Mesothelial cell of epicardium (in vitro differentiated cells): ENCODE measurements around the gene NOX3. TPM values are rescaled to one million over a fixed set of nuclear protein-coding genes. Genes with fewer than 3 reads are reported as not detected.
"Not testable (repeated sequence)": the region's sequence is repeated elsewhere in the genome, so short reads cannot be mapped to it uniquely, and the experiment has no call there.

Experiments
- DNase-seq, 2 experiments: peaks; one replicate each; pipeline ENCODE4 v3.0.0; 2021; ENCODE audit warnings: low spot score in 2 of 2; ENCODE audit not compliant: unreplicated experiment in 2 of 2
- H3K27ac Mint-ChIP-seq: 2 replicates; pipeline ENCODE4 v1.8.0; 2021; ENCODE audit warnings: mixed read lengths
- H3K27me3 Mint-ChIP-seq: 2 replicates; pipeline ENCODE4 v1.8.0; 2021; ENCODE audit warnings: low read depth, mixed read lengths
- H3K36me3 Mint-ChIP-seq: 2 replicates; pipeline ENCODE4 v1.8.0; 2021; ENCODE audit warnings: mixed read lengths
- H3K4me1 Mint-ChIP-seq: 2 replicates; pipeline ENCODE4 v1.8.0; 2021; ENCODE audit warnings: mixed read lengths
- H3K4me3 Mint-ChIP-seq: 2 replicates; pipeline ENCODE4 v1.8.0; 2021; ENCODE audit warnings: mild to moderate bottlenecking, moderate library complexity, mixed read lengths
- H3K9me3 Mint-ChIP-seq: 2 replicates; pipeline ENCODE4 v1.8.0; 2021; ENCODE audit warnings: mixed read lengths
- total RNA-seq: library from RNA; stranded (reverse); gene quantifications from 3 replicates; pipeline ENCODE4 v1.2.1, GENCODE V29; 2021
- TF ChIP-seq, protein P1 (sequence below): fragments of 200-600 bp; sonication (generic); IDR thresholded peaks from one replicate; pipeline ENCODE4 v1.5.0; 2021; ENCODE audit warnings: antibody characterized with exemption; ENCODE audit not compliant: unreplicated experiment

NOX3 gene
- total RNA-seq, 1 donor from 2014 or later, result not detected

DNA sequence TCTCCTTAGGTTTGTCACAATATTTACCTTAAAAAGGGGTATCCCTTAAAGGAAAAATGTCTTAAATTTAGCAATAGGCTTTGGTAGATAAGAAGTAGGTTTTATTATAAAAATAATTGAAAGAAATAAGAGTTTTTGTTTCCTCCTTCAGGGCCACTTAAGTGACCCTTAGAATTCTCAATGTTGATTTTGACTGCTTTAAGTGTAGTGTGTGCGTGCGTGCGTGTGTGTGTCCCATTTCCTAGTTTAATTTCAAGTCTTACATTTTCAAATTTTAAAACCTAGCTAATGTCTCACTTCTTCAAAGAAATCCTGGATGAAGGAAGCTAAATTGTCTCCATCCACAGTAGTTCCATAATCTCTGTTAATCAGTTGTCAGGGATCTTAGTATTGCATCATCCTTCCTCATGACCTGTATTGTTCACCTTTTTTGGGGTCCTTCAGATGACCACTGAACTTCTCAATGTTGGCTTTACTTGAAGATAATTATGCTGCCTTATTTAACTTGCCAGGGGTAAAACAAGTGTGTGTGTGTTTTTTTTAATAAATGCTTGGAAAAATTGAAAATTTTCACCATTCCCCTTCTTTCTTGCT is 90.7 kb downstream of the NOX3 start:
- Mint-ChIP-seq H3K27me3 (peaks cover 3% of the 10 kb centered on the region), H3K9me3 (peaks cover 14% of the 10 kb centered on the region), H3K4me3 (no peak overlapping the region), H3K4me1 (no peaks in the 10 kb centered on the region), H3K27ac (no peak overlapping the region), H3K36me3 (no peaks in the 10 kb centered on the region)
- TF ChIP-seq, protein P1, sequence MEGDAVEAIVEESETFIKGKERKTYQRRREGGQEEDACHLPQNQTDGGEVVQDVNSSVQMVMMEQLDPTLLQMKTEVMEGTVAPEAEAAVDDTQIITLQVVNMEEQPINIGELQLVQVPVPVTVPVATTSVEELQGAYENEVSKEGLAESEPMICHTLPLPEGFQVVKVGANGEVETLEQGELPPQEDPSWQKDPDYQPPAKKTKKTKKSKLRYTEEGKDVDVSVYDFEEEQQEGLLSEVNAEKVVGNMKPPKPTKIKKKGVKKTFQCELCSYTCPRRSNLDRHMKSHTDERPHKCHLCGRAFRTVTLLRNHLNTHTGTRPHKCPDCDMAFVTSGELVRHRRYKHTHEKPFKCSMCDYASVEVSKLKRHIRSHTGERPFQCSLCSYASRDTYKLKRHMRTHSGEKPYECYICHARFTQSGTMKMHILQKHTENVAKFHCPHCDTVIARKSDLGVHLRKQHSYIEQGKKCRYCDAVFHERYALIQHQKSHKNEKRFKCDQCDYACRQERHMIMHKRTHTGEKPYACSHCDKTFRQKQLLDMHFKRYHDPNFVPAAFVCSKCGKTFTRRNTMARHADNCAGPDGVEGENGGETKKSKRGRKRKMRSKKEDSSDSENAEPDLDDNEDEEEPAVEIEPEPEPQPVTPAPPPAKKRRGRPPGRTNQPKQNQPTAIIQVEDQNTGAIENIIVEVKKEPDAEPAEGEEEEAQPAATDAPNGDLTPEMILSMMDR, result no peak
- DNase-seq, result no peak

DNA sequence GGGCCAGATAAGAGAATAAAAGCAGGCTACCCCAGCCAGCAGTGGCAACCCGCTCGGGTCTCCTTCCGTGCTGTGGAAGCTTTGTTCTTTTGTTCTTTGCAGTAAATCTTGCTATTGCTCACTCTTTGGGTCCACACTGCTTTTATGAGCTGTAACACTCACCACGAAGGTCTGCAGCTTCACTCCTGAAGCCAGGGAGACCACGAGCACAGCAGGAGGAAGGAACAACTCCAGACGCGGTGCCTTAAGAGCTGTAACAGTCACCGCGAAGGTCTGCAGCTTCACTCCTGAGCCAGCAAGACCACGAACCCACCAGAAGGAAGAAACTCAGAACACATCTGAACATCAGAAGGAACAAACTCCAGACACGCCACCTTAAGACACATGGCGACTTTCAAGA is 91.6 kb downstream of the NOX3 start:
- H3K4me3 Mint-ChIP-seq, result not testable (repeated sequence)

DNA sequence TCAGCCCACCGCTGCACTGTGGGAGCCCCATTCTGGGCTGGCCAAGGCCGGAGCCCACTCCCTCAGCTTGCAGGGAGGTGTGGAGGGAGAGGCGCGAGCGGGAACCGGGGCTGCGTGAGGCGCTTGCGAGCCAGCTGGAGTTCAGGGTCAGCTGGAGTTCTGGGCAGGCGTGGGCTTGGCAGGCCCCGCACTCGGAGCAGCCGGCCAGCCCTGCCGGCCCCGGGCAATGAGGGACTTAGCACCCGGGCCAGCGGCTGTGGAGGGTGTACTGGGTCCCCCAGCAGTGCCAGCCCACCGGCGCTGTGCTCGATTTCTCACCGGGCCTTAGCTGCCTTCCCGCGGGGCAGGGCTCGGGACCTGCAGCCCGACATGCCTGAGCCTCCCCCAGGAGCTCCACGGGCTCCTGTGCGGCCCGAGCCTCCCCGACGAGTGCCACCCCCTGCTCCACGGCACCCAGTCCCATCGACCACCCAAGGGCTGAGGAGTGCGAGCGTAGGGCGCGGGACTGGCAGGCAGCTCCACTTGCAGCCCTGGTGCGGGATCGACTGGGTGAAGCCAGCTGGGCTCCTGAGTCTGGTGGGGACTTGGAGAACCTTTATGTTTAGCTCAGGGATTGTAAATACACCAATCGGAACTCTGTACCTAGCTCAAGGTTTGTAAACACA is 92.5 kb downstream of the NOX3 start:
- DNase-seq, H3K27ac Mint-ChIP-seq, H3K36me3 Mint-ChIP-seq, H3K27me3 Mint-ChIP-seq, H3K4me3 Mint-ChIP-seq, H3K4me1 Mint-ChIP-seq: not testable (repeated sequence)
- H3K9me3 Mint-ChIP-seq, result peaks cover 26% of the 10 kb centered on the region

More for the DNA sequence above, 91.6 kb downstream of the NOX3 start:
- H3K9me3 Mint-ChIP-seq, result peaks cover 23% of the 10 kb centered on the region
- H3K27ac Mint-ChIP-seq, H3K36me3 Mint-ChIP-seq, H3K27me3 Mint-ChIP-seq, H3K4me1 Mint-ChIP-seq, DNase-seq: not testable (repeated sequence)

DNA sequence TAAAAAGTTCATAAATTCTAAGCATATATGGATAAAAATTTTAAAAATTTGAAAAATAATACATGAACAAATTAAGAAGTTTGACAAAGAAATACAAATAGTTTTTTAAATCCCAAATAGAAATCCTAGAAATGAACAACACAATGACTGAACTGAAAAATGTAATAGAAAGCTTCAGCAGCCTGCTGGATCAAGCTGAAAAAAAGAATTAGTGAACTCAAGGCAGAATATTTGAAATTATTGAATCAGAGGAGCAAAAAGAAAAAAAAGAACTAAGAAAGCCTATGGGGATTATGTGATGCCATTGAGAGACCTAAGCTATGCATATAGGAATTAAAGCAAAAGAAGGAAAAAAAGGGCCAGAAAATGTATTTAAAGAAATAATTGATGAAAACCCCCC is 101.5 kb downstream of the NOX3 start:
- no peaks in the 10 kb centered on the region for H3K36me3 Mint-ChIP-seq
- H3K9me3 Mint-ChIP-seq, result peaks cover 28% of the 10 kb centered on the region
- DNase-seq, result no peak
- no peak overlapping the region for H3K27ac Mint-ChIP-seq
- H3K4me1 Mint-ChIP-seq, result no peaks in the 10 kb centered on the region
- H3K27me3 Mint-ChIP-seq, result peaks cover 4% of the 10 kb centered on the region
- H3K4me3 Mint-ChIP-seq, result no peak overlapping the region
- TF ChIP-seq, protein P1, result no peak

DNA sequence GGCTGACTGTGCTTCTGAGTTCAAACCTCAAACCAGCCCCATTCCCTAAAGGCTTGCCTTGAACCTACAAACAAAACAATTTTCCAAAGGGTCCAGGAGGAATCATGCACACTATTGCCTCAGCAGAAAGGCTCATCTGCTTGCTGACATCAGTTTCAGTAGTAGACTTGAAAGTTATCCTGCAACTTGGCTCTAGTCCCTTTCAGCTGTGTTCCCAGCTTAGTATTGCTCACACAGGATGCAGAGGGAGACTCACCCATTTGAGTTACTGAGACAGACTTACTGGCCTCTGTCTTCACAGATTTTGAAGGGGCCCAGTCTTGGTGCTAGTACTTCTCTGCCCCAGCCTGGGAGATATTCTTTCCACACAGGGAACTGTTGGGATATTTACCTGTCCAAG is 102.8 kb downstream of the NOX3 start:
- Mint-ChIP-seq H3K4me3 (no peak overlapping the region), H3K27ac (no peak overlapping the region), H3K4me1 (no peaks in the 10 kb centered on the region), H3K9me3 (peaks cover 22% of the 10 kb centered on the region), H3K36me3 (no peaks in the 10 kb centered on the region), H3K27me3 (peaks cover 4% of the 10 kb centered on the region)
- DNase-seq, result no peak
- TF ChIP-seq, protein P1, result no peak

DNA sequence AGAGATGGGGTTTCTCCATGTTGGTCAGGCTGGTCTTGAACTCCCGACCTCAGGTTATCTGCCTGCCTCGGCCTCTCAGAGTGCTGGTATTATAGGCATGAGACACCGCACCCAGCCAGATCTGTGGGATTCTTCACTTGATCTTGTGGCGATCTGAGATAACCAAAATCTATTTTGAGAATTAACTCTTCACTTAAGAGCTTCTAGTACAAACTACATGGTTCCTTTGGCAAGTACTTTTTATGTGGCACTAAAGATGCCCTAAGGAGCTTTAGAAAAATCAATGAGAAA is 103.6 kb downstream of the NOX3 start:
- no peak for DNase-seq
- no peaks in the 10 kb centered on the region for H3K4me1 Mint-ChIP-seq
- H3K4me3 Mint-ChIP-seq, result no peak overlapping the region
- peaks cover 4% of the 10 kb centered on the region for H3K27me3 Mint-ChIP-seq
- no peak overlapping the region for H3K27ac Mint-ChIP-seq
- TF ChIP-seq, protein P1, result no peak
- peaks cover 26% of the 10 kb centered on the region for H3K9me3 Mint-ChIP-seq
- no peaks in the 10 kb centered on the region for H3K36me3 Mint-ChIP-seq
